K562 (cell line): ENCODE data around the gene GPR32. TPM values are rescaled to one million over a fixed set of nuclear protein-coding genes. Genes with fewer than 3 reads are reported as not detected.

Source experiments
- ATAC-seq: fragments of 200-7000 bp; cut with Tn5 transposase; 3 replicates; pipeline ENCODE4 v1.9.1; 2020; ENCODE audit warnings: moderate library complexity
- BruUV-seq: library from RNA; stranded (reverse); fragments of 400-500 nt; replicated peaks from 2 replicates; lab custom pipeline; 2021; lab: Mats Ljungman, UMichigan
- CTCF ChIA-PET: fragments of 300-600 bp; formaldehyde crosslinking; extraction: SDS; loops from one replicate; lab custom pipeline; 2021; ENCODE audit warnings: low intra/inter-chr PET ratio; lab: Yijun Ruan, JAX
- POLR2A ChIA-PET: fragments of 300-600, 350-650 bp; sonication (Branson Sonifier 250); formaldehyde crosslinking; extraction: SDS; loops from one replicate; lab custom pipeline; 2021; ENCODE audit warnings: antibody characterized with exemption, inconsistent platforms; lab: Yijun Ruan, JAX
- DNase-seq, 4 experiments: peaks; one replicate each; pipeline versions ENCODE4 v3.0.0 to v3.0.0-alpha.2; 2011 to 2018; ENCODE audit warnings: low spot score in 3 of 4, mixed read lengths in 3 of 4; ENCODE audit errors: extremely low read depth in 1 of 4
- FAIRE-seq: peaks from 2 replicates; lab custom pipeline; 2011; peaks lifted over from hg19 to GRCh38; lab: Jason Lieb, UNC
- H2AFZ ChIP-seq: 2 replicates; pipeline ENCODE4 v1.6.0; 2011; ENCODE audit warnings: low read depth, low read length, control low read depth, inconsistent platforms
- H3K27ac ChIP-seq: fragments of 200-600 bp; 3 replicates; pipeline ENCODE4 v1.8.0; 2011; ENCODE audit warnings: low read depth, mild to moderate bottlenecking, control low read depth, inconsistent platforms, low read length, moderate library complexity, mixed read lengths; ENCODE audit errors: extremely low read depth
- H3K27me3 ChIP-seq, 2 experiments: fragments of 300-600 bp in 1 of 2; 2 replicates in 1 of 2; 3 replicates in 1 of 2; pipeline versions ENCODE4 v1.6.0 to v1.8.0; 2011; ENCODE audit warnings: inconsistent platforms in 2 of 2, low read length in 2 of 2, mild to moderate bottlenecking in 1 of 2, mixed read lengths in 1 of 2, moderate library complexity in 1 of 2; ENCODE audit not compliant: control insufficient read depth in 2 of 2, insufficient read depth in 2 of 2
- H3K36me3 ChIP-seq: fragments of 300-600 bp; 3 replicates; pipeline ENCODE4 v1.8.0; 2011; ENCODE audit warnings: mild to moderate bottlenecking, low read length, inconsistent platforms; ENCODE audit not compliant: control insufficient read depth, insufficient read depth
- H3K4me1 ChIP-seq, 2 experiments: fragments of 200-600 bp in 1 of 2; replicated peaks in 1 of 2; 2 replicates in 1 of 2; 3 replicates in 1 of 2; pipeline versions ENCODE4 v1.5.1 to v1.8.0; 2011; ENCODE audit warnings: inconsistent platforms in 2 of 2, low read length in 2 of 2, mild to moderate bottlenecking in 1 of 2, mixed read lengths in 1 of 2, moderate library complexity in 1 of 2; ENCODE audit not compliant: control insufficient read depth in 2 of 2, insufficient read depth in 2 of 2
- H3K4me2 ChIP-seq: 2 replicates; pipeline ENCODE4 v1.6.1; 2011; ENCODE audit warnings: low read length, control low read depth, inconsistent platforms, mixed read lengths; ENCODE audit not compliant: insufficient read depth
- H3K4me3 ChIP-seq: fragments of 200-600 bp; sonication (generic), shearing (Covaris generic); 2 replicates; pipeline ENCODE4 v1.5.1; 2016; ENCODE audit warnings: control low read depth, inconsistent platforms
- H3K79me2 ChIP-seq: fragments of 200-600 bp; 3 replicates; pipeline ENCODE4 v1.8.0; 2011; ENCODE audit warnings: low read length, inconsistent platforms; ENCODE audit not compliant: control insufficient read depth, insufficient read depth
- H3K9ac ChIP-seq, 2 experiments: 2 replicates each; pipeline versions ENCODE4 v1.6.0 to v1.6.1; 2011; ENCODE audit warnings: low read depth in 2 of 2, low read length in 2 of 2, control low read depth in 1 of 2, inconsistent platforms in 1 of 2, mild to moderate bottlenecking in 1 of 2, mixed read lengths in 1 of 2; ENCODE audit not compliant: insufficient read depth in 1 of 2
- H3K9me1 ChIP-seq: one replicate; pipeline ENCODE4 v1.6.0; 2011; ENCODE audit warnings: inconsistent platforms, mild to moderate bottlenecking, low read length, moderate library complexity; ENCODE audit not compliant: control insufficient read depth, insufficient read depth
- H3K9me3 ChIP-seq: replicated peaks from 2 replicates; pipeline ENCODE4 v1.5.1; 2011; ENCODE audit warnings: low read depth, low read length, inconsistent platforms; ENCODE audit not compliant: control insufficient read depth, insufficient read depth
- H4K20me1 ChIP-seq: replicated peaks from 2 replicates; pipeline ENCODE4 v1.6.1; 2011; ENCODE audit warnings: low read length, inconsistent platforms, mixed read lengths; ENCODE audit not compliant: control insufficient read depth, insufficient read depth
- FOXA3 ChIP-seq, 2 experiments: fragments of 450-650 bp in 1 of 2; sonication (generic) in 1 of 2; formaldehyde crosslinking; IDR thresholded peaks in 1 of 2; conservative IDR thresholded peaks in 1 of 2; 2 replicates each; pipeline versions ENCODE4 v1.4.0 to v1.8.0; 2020 to 2022; ENCODE audit warnings: mild to moderate bottlenecking in 2 of 2, missing genetic modification reagents in 1 of 2
- MITF ChIP-seq: IDR thresholded peaks from 2 replicates; pipeline ENCODE4 v1.6.1; 2014; ENCODE audit warnings: antibody characterized with exemption
- MLX ChIP-seq, 2 experiments: fragments of 450-650 bp in 1 of 2; sonication (generic) in 1 of 2; formaldehyde crosslinking; conservative IDR thresholded peaks; 2 replicates each; pipeline versions ENCODE4 v1.4.0 to v1.8.1; 2020 to 2022; ENCODE audit warnings: mild to moderate bottlenecking in 1 of 2, missing genetic modification reagents in 1 of 2
- MXD1 ChIP-seq: fragments of 250-450 bp; sonication (Bioruptor Pico); IDR thresholded peaks from 2 replicates; pipeline ENCODE4 v1.8.0; 2021; ENCODE audit warnings: borderline replicate concordance, mild to moderate bottlenecking, moderate library complexity; ENCODE audit not compliant: poor library complexity, severe bottlenecking
- NCOA1 ChIP-seq: fragments of 450-650 bp; IDR thresholded peaks from 2 replicates; pipeline ENCODE4 v1.6.1; 2016; ENCODE audit warnings: low read depth
- SMARCE1 ChIP-seq: fragments of 450-650 bp; IDR thresholded peaks from 2 replicates; pipeline ENCODE4 v1.7.1; 2016; ENCODE audit warnings: mild to moderate bottlenecking
- ZBTB26 ChIP-seq: fragments of 450-650 bp; formaldehyde crosslinking; IDR thresholded peaks from 2 replicates; pipeline ENCODE4 v1.4.0; 2022; ENCODE audit warnings: missing genetic modification characterization
- ZHX1 ChIP-seq: fragments of 150-350 bp; conservative IDR thresholded peaks from 2 replicates; pipeline ENCODE4 v1.6.1; 2014; ENCODE audit warnings: low read length
- ZNF512 ChIP-seq: IDR thresholded peaks from 2 replicates; pipeline ENCODE4 v1.6.1; 2016; ENCODE audit warnings: missing genetic modification characterization, missing compliant biosample characterization
- WGBS: fragments of 100-300 bp; shearing (Covaris generic); methylation state at CpG from one replicate; pipeline ENCODE4 v1.1.6; 2016; ENCODE audit warnings: low coverage, mixed read lengths; ENCODE audit not compliant: insufficient coverage; ENCODE audit errors: missing lambda C conversion rate; 5-methylcytosine and 5-hydroxymethylcytosine counted together
- in situ Hi-C: fragments of 300-500 bp; cut with MboI; formaldehyde crosslinking; loops from 4 replicates; pipeline ENCODE4 v1.15.0; 2018; ENCODE audit warnings: inconsistent platforms, mixed read lengths
- intact Hi-C: fragments of 100-400 bp; cut with micrococcal nuclease; formaldehyde crosslinking; loops from 2 replicates; pipeline ENCODE4 v1.14.2; 2022
- polyA plus RNA-seq, 8 experiments: library from polyadenylated mRNA; depleted of rRNA in 4 of 8; stranded (reverse) in 5 of 8; unstranded in 3 of 8; fragments of >200 nt; fragmentation: Nextera tagmentation in 2 of 8; fragmentation: Illumina TruSeq in 1 of 8; extraction: Ambion mirVana in 2 of 8; extraction: Trizol in 1 of 8; gene quantifications; 2 replicates each; pipeline versions ENCODE4 v1.2.1 to v1.2.3, GENCODE V29; 2011 to 2014; ENCODE audit warnings: inconsistent platforms in 1 of 8, missing spikeins in 1 of 8
- total RNA-seq, 7 experiments: library from RNA; depleted of rRNA in 6 of 7; stranded (reverse); fragments of >200 nt in 6 of 7; fragmentation: Illumina TruSeq in 2 of 7; extraction: Trizol in 2 of 7; gene quantifications; 2 replicates each; pipeline versions ENCODE4 v1.2.1 to v1.2.3, GENCODE V29; 2011 to 2021; ENCODE audit warnings: low replicate concordance in 1 of 7

Gene GPR32
- total and polyA plus RNA-seq, 9 of the 15 experiments (the other 6 are each of a cell fraction or from before 2014, with no cell fraction given): not detected

GRCh38 chr19:50820549-50821247 is 50.4 kb downstream of the GPR32 start:
- 4% methylated on average over 9 of the region's 21 CpGs for WGBS
- BruUV-seq: no TSS peak
- peaks cover 2% of the 10 kb centered on the region for H3K9me1 ChIP-seq
- peak overlapping the region; percentile 25; the same call in 1 of the 2 replicates for H3K4me3 ChIP-seq
- FAIRE-seq: peak; percentile 69
- H3K9ac ChIP-seq: peak overlapping the region; percentile 66 to 83; a peak in 3 of 4 replicates
- peaks cover 57 to 77% of the 10 kb centered on the region in 2 experiments for H3K4me1 ChIP-seq
- POLR2A ChIA-PET: interaction anchor here (0.6 to 8.6 kb wide), 9 partner anchors 9 to 89 kb away, joined by 3 to 70 read pairs (median 3); partner anchors contain the start of gene KLK15
- in situ Hi-C loops (no loop called here), intact Hi-C loops (no loop called here)
- peak; percentile 78 to 87 (median 85) for DNase-seq
- peak overlapping the region; percentile 92 for H2AFZ ChIP-seq
- 0 out of 3 replicates have a peak, but pooled peaks cover 6% of the 10 kb centered on the region for H3K79me2 ChIP-seq
- H3K9me3 ChIP-seq: no peaks in the 10 kb centered on the region
- H3K4me2 ChIP-seq: peak overlapping the region; percentile 79
- no peaks in the 10 kb centered on the region for H4K20me1 ChIP-seq
- H3K36me3 ChIP-seq: no peaks in the 10 kb centered on the region
- H3K27me3 ChIP-seq: no peaks in the 10 kb centered on the region
- peak overlapping the region; percentile 74 for H3K27ac ChIP-seq
- CTCF ChIA-PET: no interaction called here
- ATAC-seq: peak; percentile 57
- TF ChIP-seq ZNF512 (peak; percentile 94), ZBTB26 (CRISPR knock-in tag) (peak; percentile 91; the same call in 1 of the 2 replicates), ZHX1 (no peak), NCOA1 (no peak), MITF (no peak), MXD1 (CRISPR knock-in tag) (no peak), FOXA3 (CRISPR knock-in tag; conservative IDR thresholded peaks at IDR 0.05 in 1 of 2, IDR thresholded peaks at IDR 0.05 in 1 of 2) (0 out of 4 replicates have a peak, but pooled peaks of 1 of the 2 experiments have one; percentile 8), SMARCE1 (peak; percentile 53), MLX (CRISPR knock-in tag; conservative IDR thresholded peaks at IDR 0.05) (no peak)
